Liver (tissue), 3 donors: ENCODE measurements around the gene PRSS3.

ENCODE experiments used
- ATF3 ChIP-seq: IDR thresholded peaks from 2 replicates; pipeline ENCODE4 v1.6.1; 2016; ENCODE audit warnings: antibody characterized with exemption
- CTCF ChIP-seq: fragments of 150-350 bp; IDR thresholded peaks from 2 replicates; pipeline ENCODE4 v1.5.1; 2017; ENCODE audit warnings: improper control_type of control experiment, low read depth, low read length; ENCODE audit not compliant: missing input control
- HNF4A ChIP-seq, 2 donors: conservative IDR thresholded peaks; 2 replicates each; pipeline ENCODE4 v1.6.1; 2016; ENCODE audit warnings: antibody characterized with exemption in 2 of 2, mild to moderate bottlenecking in 2 of 2
- REST ChIP-seq: IDR thresholded peaks from 2 replicates; pipeline ENCODE4 v1.6.1; 2016; ENCODE audit warnings: antibody characterized with exemption, mild to moderate bottlenecking
- SP1 ChIP-seq: IDR thresholded peaks from 2 replicates; pipeline ENCODE4 v1.6.1; 2018; ENCODE audit warnings: antibody characterized with exemption, mild to moderate bottlenecking
- donor health status: healthy.
- donor health status: healthy.

GRCh38 chr9:33846231-33846630 is 50.9 kb downstream of the PRSS3 start:
- TF ChIP-seq REST (no peak), CTCF (no peak), HNF4A (conservative IDR thresholded peaks at IDR 0.05) (no peak), SP1 (no peak), ATF3 (no peak)
